HUDEP-2 (cell line): ENCODE results near the gene CTNNA1.
"Not testable (repeated sequence)": the region's sequence is repeated elsewhere in the genome, so short reads cannot be mapped to it uniquely, and the experiment has no call there.

Experiments used
- DNase-seq, 76 experiments: peaks; one replicate each; lab custom pipeline; 2025; ENCODE audit not compliant: unreplicated experiment in 76 of 76; lab: John Stamatoyannopoulos, UW

CTNNA1 gene

DNA sequence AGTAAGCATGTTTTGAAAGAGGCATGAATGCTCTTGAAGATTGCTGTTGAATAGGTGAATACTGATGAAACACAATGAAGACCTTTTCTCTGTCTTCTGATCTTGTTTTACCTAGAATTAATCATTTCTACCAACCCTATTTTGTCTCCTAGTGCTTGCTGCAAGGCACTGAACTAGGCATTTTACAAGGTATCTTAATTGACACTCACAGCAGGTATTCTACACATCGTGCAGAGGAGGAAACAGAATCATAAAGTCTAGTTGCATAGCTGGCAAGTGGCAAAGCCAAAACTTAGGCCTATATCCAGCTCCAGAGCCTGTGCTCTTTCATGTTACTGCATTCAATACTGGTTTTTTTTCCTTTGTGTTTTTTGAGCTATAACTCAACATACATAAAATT lies 50.7 kb downstream of the CTNNA1 start:
- DNase-seq, result no peak

DNA sequence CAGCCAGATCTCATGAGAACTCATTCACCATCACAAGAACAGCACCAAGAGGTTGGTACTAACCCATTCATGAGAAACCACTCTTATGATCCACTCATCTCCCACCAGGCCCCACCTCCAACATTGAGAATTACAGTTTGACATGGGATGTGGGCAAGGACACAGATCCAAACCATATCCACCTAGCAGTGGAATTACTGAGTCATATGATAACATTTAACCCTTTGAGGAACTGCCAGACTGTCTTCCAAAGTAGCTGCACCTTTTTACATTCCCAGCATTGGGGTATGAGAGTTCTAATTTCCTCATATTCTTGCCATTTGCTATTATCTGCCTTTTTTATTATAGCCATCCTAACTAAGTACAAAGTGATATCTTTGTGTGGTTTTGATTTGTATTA lies 51.9 kb downstream of the CTNNA1 start:
- peak in 1 of 76 experiments; percentile 0 for DNase-seq

DNA sequence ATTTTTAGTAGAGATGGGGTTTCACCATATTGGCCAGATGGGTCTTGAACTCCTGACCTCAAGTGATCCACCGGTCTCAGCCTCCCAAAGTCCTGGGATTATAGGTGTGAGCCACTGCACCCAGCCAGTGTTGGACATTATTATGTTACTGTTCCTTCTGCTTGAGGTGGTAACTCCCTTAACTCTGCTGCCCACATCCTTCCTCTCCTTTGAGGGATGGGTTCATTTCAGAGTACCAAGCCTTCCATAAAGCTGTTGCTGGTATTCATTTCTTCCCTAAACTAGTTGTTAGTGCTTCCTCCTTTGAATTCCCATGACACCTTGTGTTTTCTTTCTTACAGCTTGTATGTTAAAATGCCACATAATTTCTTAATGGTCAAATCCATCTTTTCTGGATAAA lies 54.0 kb downstream of the CTNNA1 start:
- DNase-seq, result no peak

DNA sequence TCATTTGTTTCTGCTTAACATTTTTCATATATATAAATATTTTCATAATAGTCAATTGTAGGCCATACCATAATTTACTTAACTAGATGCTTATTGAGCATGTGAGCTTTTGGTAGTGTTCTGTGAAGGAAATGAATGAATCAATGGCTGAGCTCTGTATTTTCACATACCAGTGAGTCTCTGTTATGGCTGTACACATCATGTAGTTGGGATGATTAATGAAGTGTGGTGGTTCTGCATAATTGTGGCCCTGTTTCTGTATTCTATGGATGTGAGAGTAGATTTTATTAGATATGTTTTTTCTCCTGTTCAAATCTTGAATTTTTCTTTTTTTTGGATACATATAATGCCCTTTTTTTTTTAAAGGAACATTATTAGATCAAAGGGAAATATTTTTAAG lies 56.2 kb downstream of the CTNNA1 start:
- no peak for DNase-seq

DNA sequence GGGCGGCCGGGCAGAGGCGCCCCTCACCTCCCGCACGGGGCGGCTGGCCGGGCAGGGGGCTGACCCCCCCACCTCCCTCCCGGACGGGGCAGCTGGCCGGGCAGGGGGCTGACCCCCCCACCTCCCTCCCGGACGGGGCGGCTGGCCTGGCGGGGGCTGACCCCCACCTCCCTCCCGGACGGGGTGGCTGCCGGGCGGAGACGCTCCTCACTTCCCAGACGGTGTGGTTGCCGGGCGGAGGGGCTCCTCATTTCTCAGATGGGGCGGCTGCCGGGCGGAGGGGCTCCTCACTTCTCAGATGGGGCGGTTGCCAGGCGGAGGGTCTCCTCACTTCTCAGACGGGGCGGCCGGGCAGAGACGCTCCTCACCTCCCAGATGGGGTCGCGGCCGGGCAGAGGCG lies 57.6 kb downstream of the CTNNA1 start:
- not testable (repeated sequence) for DNase-seq

DNA sequence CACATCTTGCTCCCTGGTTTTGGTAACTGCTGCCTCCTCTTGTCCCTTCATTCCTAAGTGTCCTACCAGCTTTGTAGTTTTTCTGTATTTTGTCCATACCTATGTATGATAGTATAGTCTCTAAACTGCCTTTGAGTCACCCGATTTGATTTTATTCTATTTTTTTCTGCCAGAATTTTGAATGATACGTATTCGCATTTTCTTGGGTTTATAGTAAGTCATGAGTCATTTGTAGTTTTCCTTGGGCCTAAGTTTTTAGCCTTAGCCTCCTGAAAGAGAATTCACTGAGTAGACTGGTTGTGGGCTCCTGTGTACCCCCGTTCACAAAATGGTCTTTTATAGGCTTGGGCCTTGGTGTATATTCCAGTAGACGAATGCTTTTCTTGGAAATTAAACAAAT lies 62.3 kb downstream of the CTNNA1 start:
- DNase-seq, result no peak

DNA sequence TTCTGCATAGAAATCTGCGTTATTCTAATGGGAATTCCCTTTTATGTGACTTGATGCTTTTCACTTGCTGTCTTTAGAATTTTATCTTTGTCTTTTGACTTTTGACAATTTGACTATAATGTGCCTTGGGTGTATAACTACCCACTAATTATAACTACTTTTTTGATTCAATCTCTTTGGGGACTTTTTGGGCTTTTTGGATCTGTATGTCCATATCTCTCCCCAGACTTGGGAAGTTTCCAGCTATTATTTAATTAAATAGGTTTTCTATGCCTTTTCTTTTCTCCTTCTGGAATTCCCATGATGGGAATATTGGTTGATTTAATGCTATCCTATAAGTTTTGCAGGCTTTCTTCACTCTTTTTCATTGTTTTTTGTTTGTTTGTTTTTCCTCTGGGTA lies 64.0 kb downstream of the CTNNA1 start:
- DNase-seq, result no peak

DNA sequence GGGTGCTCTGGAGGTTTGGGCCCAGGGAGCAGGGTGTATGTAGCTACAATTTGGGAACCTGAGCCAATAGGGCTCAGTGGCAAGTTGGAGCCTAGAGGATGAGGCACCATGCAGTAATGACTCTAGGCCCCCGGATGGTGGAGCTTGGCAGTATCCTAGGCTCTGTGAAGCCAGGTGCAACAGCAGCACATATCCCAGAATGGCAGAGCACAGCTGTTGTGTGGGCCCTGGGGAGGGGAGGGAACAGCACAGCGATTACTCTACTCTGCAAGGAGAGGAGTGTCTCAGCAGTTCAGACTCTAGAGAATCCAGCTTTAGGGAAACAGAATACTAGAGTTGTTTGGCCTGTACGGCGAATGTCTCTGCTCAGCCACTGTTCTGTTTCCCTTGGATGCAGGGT lies 65.9 kb downstream of the CTNNA1 start:
- no peak for DNase-seq

DNA sequence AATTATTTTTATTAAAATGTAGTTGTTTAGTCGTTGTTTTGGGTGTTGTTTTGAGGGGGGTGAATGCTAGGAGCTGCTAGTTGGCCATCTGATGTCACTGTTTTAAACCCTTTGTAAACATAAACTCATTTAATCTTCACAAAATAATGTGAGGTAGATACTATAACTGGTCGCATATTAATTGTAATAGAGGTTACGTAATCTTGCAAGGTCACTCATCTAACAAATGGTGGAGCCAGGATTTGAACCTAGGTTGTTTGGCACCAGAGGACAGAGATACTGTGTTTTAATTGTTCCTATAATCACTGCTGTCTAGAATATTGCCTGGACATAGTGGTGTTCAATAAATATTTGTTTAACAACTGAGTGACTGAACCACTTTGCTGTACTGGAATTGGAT lies 67.5 kb downstream of the CTNNA1 start:
- no peak for DNase-seq

DNA sequence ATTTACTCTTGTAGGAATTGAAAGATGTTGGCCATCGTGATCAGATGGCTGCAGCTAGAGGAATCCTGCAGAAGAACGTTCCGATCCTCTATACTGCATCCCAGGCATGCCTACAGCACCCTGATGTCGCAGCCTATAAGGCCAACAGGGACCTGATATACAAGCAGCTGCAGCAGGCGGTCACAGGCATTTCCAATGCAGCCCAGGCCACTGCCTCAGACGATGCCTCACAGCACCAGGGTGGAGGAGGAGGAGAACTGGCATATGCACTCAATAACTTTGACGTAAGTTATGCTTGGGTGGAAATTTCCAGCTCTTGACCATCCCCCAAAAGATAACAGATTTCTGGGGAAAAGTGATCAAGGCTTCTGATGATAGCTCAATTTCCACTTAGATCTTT lies 71.3 kb downstream of the CTNNA1 start:
- DNase-seq, result peak in 15 of 76 experiments; percentile 3 to 60 (median 16)

DNA sequence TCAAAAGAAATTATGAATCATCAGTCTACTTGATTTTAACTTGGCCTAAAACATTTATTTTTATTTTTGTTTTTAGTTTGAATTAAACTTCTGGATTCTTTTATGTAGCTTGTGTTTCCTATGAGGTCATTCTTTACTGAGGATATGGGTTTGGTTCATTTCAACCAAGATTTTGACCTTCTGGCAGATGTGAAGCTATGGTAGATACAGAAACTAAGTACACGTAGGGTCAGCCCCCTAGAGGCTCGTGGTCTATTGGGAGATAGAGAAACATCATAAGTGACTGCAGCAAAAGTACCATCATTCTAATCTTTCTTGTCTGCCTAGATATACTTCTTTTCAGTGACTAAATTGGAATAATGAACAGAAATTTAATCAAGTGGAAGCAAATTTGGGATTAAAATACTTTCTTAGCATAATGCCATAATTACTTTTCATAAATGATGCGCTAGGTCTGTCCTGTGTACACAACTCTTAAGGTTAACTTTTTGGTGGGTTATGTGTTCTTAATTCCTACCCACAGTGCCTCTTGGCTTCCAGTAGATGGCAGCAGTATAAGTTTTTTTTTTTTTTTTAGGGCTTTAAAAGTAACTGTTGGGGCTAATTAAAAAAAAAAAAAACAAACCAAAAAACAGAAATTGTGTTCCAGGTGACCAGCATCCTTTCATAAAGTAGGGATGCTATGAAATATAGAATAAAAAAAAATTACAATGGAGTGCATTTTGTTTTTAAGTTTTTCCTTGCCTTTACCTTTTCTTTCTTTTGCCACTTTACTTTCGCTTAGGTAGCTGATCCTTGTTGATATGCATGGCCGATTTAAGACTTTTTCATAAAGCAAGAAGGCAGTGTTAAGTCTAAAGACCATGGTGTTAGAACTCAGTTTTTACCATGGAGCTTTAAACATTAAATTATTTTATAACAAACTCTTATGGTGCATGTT lies 72.0 kb downstream of the CTNNA1 start:
- DNase-seq, result peak in 14 of 76 experiments; percentile 7 to 50 (median 21)

DNA sequence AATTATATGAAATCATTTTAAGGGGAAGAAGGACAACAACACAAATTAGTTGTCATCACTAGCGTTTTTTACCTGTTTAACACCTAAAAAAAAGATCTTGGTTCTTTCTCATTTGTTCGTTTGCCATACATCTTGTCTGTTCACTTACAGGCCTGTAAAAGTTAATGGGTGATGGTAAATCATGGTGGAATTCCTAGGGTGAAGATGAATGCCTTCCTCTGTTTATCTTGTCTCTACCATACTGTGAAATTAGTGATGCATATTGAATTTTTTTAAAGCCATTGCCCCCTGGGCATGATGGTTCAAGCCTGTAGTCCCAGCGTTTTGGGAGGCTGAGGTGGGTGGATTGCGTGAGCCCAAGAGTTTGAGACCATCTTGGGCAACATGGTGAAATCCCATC lies 75.3 kb downstream of the CTNNA1 start:
- no peak for DNase-seq

DNA sequence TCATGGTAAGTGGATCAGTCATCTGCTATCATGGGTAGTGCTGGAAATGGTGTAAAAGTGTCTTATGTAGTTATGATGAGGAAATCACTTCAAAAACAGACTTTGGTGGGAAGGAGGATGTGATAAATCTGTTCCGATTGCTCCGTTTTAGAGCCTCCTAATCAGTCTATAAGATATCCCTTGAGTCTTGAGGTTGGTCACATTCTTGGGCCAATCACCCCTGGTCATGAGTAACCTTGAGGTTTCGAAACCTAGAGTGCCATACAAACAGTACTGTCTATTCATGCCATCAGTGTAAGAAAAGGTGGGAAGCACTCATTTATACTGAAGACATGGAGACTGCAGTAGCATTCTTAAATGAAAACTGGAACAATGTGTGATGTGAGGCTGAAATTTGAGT lies 76.1 kb downstream of the CTNNA1 start:
- no peak for DNase-seq

DNA sequence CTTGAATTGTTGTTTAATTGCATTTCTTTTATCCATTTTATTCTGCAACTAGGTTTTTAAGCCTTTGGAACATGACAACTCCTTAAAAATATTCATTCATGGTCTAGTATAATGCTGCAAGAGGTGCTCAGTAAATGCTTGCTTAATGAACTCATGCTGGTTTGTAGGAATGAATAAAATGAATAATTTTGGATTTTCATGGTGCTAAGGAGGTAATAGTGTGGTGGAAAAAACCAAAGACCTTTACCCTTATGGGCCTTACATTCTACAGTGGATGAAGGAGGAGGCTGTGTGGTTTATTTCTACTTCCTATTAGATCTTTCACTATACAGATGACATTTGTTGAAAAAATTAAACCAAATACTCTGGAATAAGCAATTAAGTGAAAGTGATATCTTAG lies 78.5 kb downstream of the CTNNA1 start:
- no peak for DNase-seq

DNA sequence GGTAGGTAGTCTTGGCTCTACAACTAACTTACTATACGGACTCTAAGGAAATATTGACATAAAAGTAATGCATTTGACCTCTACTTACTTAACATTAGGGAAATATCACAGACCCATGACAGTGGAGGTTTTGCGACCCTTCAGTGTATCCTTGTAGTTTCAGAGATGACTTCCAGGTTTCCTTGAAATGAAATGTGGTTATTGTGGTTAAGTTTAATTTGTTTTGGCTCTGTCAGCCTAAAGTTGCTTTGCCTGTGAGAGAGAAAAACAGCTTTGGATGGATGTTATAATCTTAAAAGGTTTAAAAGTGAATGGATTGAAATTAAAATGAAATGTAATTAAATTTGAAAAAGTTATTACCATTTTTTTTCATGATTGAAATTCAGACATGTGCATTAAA lies 79.0 kb downstream of the CTNNA1 start:
- DNase-seq, result no peak

DNA sequence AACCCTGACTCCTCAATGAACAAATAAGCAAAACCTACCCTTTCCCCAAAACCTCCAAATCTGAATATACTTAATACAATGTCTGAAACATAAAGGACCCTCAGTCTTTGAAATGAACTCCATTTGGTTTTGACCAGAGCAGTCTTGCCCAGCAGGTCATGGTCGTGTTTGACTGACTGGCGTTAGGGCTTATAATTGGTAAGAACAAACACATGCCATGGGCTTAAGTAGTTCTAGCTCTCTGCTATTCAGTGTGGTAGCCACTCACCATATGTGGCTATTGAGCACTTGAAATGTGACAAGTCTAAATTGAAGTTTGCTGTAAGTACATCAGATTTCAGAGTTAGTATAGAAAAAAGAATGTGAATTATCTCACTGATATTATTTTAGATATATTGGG lies 79.9 kb downstream of the CTNNA1 start:
- DNase-seq, result no peak

DNA sequence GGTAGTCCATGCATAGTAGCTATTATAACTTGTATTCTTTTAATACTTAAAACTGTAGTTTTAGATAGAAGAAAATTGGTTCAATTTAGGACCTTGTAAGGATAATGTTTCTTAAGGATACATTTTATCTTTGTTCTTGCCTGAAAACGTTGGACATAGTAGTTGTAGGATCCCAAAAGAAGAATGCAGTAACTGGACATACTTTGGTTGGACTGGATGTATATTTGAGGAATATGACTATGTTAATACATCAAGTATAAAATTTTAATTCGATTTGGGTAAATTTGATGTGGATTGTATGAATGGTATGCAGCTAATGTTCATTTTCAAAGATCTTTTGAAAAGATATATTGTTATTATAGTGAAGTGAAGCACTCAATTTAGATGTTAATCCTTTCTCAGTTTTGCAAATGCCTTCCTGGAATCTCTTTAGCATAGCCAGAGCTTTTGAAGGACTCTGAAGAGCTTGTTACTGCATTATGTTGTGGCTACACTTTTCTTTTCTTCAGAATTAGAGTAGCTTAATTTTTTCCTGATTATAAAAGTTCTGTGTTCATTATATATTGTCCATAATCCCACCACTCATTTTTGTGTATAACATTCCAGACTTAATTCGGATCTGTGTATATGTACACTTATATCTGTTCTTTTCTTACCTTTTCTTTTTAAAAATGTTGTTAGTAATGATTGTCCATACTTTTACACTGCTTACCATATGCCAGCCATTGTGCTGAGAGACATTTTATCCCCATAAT lies 80.7 kb downstream of the CTNNA1 start:
- DNase-seq, result no peak

DNA sequence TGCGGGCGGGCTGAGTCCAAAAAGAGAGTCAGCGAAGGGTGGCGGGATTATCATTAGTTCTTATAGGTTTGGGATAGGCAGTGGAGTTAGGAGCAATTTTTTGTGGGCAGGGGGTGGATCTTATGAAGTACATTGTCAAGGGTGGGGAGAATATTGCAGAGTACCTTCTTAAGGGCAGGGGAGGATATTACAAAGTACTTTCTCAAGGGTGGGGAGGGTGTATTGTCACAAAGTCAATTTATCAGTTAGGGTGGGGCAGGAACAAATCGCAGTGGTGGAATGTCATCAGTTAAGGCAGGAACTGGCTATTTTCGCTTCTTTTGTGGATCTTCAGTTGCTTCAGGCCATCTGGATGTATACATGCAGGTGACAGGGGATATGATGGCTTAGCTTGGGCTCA lies 81.6 kb downstream of the CTNNA1 start:
- DNase-seq, result not testable (repeated sequence)

DNA sequence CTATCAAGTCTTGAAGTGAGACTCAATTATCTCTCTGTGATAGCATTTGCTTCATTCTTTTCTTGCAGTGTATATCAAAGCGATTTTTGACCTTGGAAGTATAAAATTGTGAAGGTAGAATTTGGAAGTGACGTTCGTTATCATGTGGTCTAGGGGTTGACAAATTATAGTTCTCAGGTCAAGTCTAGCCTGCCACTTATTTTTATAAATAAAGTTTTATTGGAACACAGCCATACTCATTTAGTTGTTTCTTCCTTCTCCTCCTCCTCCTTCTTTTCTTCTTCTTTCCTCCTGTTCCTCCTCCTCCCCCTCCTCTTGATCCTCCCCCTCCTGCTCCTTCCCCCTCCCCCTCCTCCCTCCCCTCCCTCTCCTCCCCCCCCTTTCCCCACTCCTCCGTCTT lies 83.9 kb downstream of the CTNNA1 start:
- no peak for DNase-seq

DNA sequence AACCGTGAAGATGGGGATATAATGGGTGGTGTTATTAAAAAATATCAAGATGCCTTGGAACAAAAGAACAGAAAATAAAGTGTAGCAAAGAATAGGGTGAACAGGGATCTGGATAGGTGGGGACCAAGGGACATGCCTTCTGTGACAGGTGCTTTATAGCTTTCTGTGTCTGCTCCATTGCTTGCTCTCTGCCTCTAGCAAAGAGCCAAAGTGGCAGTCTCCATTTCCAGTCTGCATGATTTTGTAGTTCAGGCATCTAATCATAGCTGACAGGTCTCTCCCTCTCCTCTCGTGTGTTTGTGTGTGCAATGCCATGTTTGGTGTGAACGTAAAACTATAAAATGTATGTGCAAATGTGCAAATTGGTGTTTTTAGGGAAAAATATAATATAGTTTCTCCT lies 86.9 kb downstream of the CTNNA1 start:
- DNase-seq, result no peak

DNA sequence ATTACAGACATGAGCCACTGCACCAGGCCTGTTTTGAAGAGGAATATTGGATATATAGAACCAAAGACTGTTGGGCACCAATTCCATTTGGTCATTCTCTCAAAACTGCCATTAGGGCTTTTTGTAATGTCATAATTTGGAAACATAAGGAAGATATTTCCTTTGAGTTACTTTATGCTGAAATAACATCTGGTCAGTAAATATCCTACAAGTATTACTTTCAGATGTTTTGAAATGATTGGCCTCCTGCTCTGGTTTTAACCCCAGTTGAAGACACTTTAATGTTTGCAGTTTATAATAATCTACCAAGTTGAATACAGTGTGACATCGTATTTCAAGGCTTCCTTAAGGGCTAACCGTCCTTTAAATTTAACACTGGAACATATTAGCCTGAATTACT lies 88.3 kb downstream of the CTNNA1 start:
- DNase-seq, result no peak
